AG04450 (cell line): Measurements from ENCODE around the gene IMMP2L. TPM values are rescaled to one million over a fixed set of nuclear protein-coding genes. Genes with fewer than 3 reads are reported as not detected.

Source experiments
- CTCF ChIA-PET: fragments of 300-600, 350-600 bp; formaldehyde crosslinking; extraction: SDS; loops from one replicate; lab custom pipeline; 2022; ENCODE audit warnings: antibody characterized with exemption, inconsistent platforms; lab: Charles Lee
- POLR2A ChIA-PET: fragments of 350-600 bp; formaldehyde crosslinking; extraction: SDS; loops from one replicate; lab custom pipeline; 2021; ENCODE audit warnings: antibody characterized with exemption, inconsistent platforms; lab: Yijun Ruan, JAX
- DNase-seq: peaks from one replicate; pipeline ENCODE4 v3.0.0-alpha.2; 2011; ENCODE audit warnings: low read depth, low spot score
- H3K27ac ChIP-seq: one replicate; pipeline ENCODE4 v1.5.1; 2012; ENCODE audit warnings: low read depth, low read length, control low read depth
- H3K27me3 ChIP-seq: one replicate; pipeline ENCODE4 v1.6.0; 2012; ENCODE audit warnings: low read length; ENCODE audit not compliant: control insufficient read depth, insufficient read depth
- H3K4me3 ChIP-seq: 2 replicates; pipeline ENCODE4 v1.5.1; 2011; ENCODE audit warnings: mild to moderate bottlenecking, low read depth, low read length, control low read depth
- H3K9me3 ChIP-seq: 2 replicates; pipeline ENCODE4 v1.5.1; 2012; ENCODE audit warnings: low read length; ENCODE audit not compliant: control insufficient read depth, insufficient read depth
- polyA plus RNA-seq: library from polyadenylated mRNA; depleted of rRNA; stranded (reverse); fragments of >200 nt; gene quantifications from 2 replicates; pipeline ENCODE4 v1.2.3, GENCODE V29; 2011
- TF ChIP-seq, protein P1 (sequence below): IDR thresholded peaks from 2 replicates; pipeline ENCODE4 v1.5.1; 2011; ENCODE audit warnings: low read depth, low read length, control low read depth, inconsistent platforms

The IMMP2L gene
- polyA plus RNA-seq, 1 experiment, result 8.0 TPM

DNA sequence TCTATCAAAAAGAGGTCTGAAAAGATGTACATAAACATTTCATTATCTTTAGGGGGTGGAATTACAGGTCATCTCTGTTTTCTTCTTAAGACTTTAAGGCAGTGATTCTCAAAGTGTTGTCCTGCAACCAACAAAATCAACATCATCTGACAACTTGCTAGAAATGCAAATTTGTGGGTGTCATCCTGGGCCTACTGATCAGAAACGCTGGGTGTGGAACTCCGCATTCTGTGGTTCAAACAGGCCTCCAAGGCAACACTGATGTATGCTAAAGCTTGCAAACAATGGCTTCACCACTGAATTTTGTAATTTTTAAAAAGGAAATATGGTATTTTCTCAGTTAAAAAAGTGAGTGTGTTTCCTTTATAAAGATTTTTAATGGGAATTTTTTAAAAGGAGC lies 873.4 kb downstream of the IMMP2L start:
- CTCF ChIA-PET, result no interaction called here

DNA sequence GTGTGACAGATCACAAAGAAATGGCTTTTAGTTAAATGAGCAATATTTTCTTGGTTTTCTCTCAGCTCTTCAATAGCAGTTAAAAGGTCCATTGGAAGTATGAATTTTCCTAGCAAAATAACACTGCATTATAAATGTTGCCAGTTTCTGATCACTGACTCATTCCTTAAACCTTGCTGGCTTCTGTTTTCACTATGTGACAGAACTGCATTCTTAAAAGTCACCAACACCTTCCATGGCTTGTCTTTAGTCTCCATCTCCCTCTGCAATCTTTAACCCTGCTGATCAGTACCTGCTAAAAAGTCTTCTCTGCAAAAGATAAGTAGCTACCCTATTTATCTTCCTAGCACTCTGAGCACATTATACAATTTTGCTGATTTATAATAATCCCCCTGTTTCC lies 876.4 kb downstream of the IMMP2L start:
- TF ChIP-seq, protein P1, sequence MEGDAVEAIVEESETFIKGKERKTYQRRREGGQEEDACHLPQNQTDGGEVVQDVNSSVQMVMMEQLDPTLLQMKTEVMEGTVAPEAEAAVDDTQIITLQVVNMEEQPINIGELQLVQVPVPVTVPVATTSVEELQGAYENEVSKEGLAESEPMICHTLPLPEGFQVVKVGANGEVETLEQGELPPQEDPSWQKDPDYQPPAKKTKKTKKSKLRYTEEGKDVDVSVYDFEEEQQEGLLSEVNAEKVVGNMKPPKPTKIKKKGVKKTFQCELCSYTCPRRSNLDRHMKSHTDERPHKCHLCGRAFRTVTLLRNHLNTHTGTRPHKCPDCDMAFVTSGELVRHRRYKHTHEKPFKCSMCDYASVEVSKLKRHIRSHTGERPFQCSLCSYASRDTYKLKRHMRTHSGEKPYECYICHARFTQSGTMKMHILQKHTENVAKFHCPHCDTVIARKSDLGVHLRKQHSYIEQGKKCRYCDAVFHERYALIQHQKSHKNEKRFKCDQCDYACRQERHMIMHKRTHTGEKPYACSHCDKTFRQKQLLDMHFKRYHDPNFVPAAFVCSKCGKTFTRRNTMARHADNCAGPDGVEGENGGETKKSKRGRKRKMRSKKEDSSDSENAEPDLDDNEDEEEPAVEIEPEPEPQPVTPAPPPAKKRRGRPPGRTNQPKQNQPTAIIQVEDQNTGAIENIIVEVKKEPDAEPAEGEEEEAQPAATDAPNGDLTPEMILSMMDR, result no peak

More for the DNA sequence above, 873.4 kb downstream of the IMMP2L start:
- POLR2A ChIA-PET, result no interaction called here
- Histone ChIP-seq H3K4me3 (no peak overlapping the region), H3K9me3 (no peaks in the 10 kb centered on the region), H3K27ac (no peak overlapping the region), H3K27me3 (no peaks in the 10 kb centered on the region)
- DNase-seq, result no peak
- TF ChIP-seq, protein P1, result no peak

DNA sequence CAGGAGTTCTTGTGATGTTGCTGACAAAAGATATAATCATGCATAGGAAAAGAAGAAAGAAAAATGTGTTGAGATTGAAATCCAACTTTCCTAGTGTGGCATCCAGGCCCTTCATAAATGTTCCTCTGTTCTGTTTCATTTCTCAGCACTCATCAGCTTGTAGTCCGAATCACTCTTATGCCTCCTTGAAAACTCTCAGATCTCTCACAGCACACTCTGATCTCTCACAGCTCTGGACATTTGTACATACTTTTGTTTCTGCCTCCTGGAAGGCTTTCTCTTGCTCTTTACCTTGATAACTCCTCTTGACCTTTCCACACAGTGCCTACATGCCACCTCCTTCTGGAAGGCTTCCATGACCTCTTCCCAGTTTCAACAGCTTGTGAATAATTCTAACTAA lies 880.4 kb downstream of the IMMP2L start:
- no peaks in the 10 kb centered on the region for H3K27me3 ChIP-seq
- DNase-seq, result no peak
- POLR2A ChIA-PET, result no interaction called here
- no peaks in the 10 kb centered on the region for H3K9me3 ChIP-seq
- no peak overlapping the region for H3K4me3 ChIP-seq
- no peak overlapping the region for H3K27ac ChIP-seq
- TF ChIP-seq, protein P1, result no peak
- CTCF ChIA-PET, result no interaction called here

More for the DNA sequence above, 876.4 kb downstream of the IMMP2L start:
- H3K27ac ChIP-seq, result no peak overlapping the region
- ChIA-PET CTCF (interaction anchor here (0.7 kb wide), 1 partner anchor 875 kb away, joined by 4 read pairs; no protein-coding TSS in a partner anchor), POLR2A (no interaction called here)
- no peaks in the 10 kb centered on the region for H3K27me3 ChIP-seq
- DNase-seq, result no peak
- no peaks in the 10 kb centered on the region for H3K9me3 ChIP-seq
- no peak overlapping the region for H3K4me3 ChIP-seq

DNA sequence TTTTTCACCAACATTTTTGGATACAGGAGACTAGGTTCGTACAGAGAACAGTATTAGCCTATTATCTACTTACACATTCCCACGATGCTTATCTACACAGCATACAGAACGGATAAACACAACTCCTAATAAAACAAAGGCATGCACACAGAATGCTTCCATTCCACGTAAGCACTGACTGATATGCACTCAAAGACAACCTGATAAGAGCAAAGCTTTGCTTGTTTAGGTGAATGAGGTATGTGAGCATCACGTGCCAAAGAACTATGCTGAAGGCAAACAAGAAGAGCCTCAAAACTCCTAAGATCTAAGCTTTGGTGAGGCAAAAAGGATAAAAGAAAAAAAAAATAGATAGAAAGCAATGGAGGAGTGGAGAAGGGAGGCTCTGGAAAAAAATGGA lies 884.9 kb downstream of the IMMP2L start:
- ChIA-PET POLR2A (no interaction called here), CTCF (no interaction called here)
- DNase-seq, result no peak

DNA sequence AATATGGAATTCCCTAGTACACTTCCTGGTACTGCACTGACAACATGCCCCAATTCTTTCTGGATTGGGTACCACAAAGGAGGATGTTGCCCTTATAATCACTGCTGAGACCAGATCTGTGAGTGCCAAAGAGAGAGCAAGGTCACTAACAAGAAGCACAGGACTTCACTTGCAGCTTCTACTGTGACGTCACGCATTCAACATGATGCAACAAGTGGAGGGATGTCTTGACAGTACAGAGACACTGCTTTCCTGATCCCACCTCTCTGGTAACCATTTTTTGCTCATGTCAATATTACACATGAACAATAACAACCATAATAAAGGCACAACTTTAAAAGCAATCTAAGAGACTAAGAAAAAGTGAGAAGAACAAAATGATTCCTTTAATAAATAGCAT lies 885.5 kb downstream of the IMMP2L start:
- peaks cover 8% of the 10 kb centered on the region for H3K9me3 ChIP-seq
- no peak overlapping the region for H3K27ac ChIP-seq
- ChIA-PET POLR2A (no interaction called here), CTCF (no interaction called here)
- H3K4me3 ChIP-seq, result no peak overlapping the region
- no peaks in the 10 kb centered on the region for H3K27me3 ChIP-seq
- TF ChIP-seq, protein P1, result no peak
- no peak for DNase-seq

More for the DNA sequence above, 884.9 kb downstream of the IMMP2L start:
- TF ChIP-seq, protein P1, result no peak
- Histone ChIP-seq H3K27me3 (no peaks in the 10 kb centered on the region), H3K9me3 (peaks cover 8% of the 10 kb centered on the region), H3K4me3 (no peak overlapping the region), H3K27ac (no peak overlapping the region)
